Activated CD8-positive, alpha-beta memory T cell treated with anti-CD3 and anti-CD28 coated beads, Interleukin-2, amount 50 U/mL, for 24 hours (primary cell): ENCODE results near the gene SPATA24.
"Not testable (repeated sequence)": the region's sequence is repeated elsewhere in the genome, so short reads cannot be mapped to it uniquely, and the experiment has no call there.

ENCODE experiments used
- DNase-seq: peaks from one replicate; pipeline ENCODE4 v3.0.0-alpha.2; 2020; ENCODE audit errors: extremely low read depth

The SPATA24 gene

DNA sequence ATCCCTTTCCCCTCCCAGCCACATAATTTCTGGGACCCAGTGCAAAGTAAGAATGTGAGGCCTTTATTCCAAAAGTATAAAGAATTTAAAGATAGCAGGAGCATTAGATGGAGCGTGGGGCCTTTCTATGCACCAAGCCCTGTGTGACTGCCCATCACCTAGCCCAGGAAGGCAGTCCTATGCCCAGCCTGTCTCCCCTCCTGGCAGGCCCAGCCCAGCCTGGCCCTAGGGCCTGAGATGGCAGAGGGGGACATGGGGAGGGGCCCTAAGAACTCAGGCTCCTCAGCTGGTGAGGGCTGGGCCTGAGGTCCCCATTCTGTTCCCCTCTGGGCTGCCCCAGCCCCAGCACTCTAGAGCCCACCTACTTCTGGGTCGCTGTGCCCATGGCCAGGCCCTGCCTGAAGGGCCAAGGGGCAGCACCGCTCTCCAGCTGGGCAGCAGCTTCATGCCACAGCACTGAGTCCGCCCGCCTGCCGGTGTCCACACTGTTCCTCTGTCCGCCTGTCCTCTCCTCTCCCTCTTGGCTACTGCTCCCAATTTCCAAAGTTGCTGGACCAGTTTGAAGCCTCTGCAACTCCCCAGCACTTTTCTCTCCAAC is 19.8 kb downstream of the SPATA24 start:
- no peak for DNase-seq

DNA sequence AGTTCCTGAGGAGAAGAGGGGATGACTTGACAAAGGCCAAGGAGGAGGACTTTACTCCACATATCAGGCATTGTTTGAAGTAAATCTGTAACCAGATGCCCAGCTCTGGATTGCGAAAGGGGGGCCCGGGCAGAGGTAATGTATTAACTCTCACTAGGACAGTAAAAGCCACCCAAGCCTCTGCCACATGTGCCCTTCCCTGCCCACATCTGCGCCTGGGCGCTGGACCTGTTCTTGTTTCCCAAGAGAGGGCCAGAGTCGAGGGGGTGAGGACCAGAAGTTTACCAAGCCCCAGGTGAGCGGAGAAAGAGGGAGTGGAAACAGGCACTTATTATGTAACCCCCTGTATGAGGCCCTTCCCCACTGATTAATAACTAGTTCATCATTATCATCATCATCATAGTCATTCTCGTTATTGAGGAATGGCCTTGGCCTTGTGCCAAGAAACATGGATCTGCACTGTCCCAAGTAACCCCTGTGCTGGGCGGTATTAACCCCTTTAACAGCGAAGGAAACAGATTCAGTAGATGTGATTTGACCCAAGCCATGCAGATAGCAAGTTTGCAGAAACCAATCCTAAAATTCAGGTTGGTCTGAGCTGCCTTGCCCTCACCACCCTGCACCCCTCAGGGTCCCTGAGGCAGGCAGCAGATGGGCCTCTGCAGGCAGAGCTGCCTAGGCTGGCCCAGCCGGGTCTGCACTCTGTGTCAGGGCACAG is 20.5 kb downstream of the SPATA24 start, which contains the start of gene SLC23A1:
TSS of gene SLC23A1 (minus strand) at position 23 of the 718 bp plus-strand sequence. CDS start 44 bp downstream, outside the sequence.
- DNase-seq, result no peak

DNA sequence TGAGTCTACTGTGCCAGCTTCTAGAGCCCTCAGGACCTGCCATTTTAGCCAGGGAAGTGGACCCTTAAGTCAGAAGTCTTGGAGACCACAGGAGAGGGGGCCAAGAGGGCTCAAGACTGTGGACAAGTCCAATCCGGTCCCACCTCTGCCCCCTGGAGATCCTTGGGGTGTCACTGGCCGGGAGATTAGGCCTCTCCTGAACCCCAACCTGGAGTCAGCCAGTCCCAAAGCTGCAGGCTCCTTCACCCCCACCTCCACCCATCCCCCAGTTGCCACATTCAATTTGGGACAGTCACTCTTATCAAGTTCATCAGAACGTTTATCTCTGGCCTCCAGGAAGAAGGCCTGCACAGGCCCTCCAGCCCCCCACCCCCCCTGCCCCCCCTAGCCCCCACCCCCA is 21.1 kb downstream of the SPATA24 start:
- no peak for DNase-seq

GRCh38 chr5:139381837-139382761 is 21.8 kb downstream of the SPATA24 start:
- no peak for DNase-seq

GRCh38 chr5:139379626-139380449 is 24.1 kb downstream of the SPATA24 start:
- DNase-seq, result no peak

- no peak for DNase-seq
Observed at GRCh38 chr5:139378941-139379361, 24.9 kb downstream of the SPATA24 start.

DNA sequence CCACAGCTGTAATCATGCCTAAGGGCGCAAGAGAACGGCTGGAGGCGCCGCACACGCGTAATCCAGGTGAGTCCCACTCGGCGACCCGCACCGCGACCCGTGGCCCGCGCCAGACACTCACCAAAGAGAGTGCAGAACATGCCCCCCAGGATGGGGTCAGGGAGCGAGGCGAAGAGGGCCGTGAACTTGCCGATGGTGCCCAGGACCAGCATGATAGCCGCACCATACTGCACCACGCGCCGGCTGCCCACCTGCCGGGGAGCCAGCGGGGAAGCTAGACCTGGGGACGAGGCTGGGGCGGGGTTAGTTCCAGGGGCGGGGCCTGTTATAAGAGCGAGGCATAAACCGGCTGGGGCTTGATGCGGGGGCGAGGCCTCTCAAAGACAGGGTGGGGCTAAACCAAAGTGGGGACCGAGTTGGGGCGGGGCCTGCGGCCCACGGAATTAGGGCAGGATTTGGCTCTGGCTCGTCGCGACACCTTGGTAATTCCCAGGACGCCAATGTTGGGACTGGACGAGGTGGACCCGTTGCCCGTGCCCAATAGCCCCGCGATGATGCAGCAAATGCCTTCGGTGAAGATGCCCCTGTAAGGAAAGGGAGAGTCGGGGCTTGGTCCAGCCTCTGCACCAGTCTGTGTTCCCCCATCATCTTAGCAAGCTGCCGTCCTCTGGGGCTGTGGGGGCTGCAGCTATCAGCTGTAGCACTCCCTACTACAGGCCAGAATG is 25.6 kb downstream of the SPATA24 start:
- DNase-seq, result no peak

DNA sequence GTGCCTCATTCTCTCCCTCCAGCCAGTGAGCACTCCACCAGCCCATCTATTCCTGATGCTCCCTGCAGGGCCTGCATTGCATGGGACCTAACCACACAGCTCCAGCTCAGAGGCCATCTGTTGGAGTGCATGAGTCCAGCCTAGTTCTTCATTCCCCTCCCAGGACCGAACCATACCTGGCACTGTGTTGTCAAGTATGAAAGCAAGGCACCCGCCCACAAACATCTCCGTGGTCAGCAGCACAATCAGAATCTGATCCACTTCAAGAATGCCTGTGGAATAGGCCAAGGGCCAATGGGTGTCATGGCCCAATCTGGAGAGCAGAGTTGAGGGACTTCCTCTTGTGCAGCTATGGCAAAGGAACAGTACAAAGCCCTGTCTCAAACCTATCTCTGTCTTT is 26.7 kb downstream of the SPATA24 start:
- DNase-seq, result no peak

- no peak for DNase-seq
Observed at GRCh38 chr5:139376364-139376763, 27.5 kb downstream of the SPATA24 start.

- DNase-seq, result no peak
Observed at GRCh38 chr5:139374909-139375308, 29.0 kb downstream of the SPATA24 start.

GRCh38 chr5:139371482-139372435 is 32.1 kb downstream of the SPATA24 start:
- DNase-seq, result no peak

DNA sequence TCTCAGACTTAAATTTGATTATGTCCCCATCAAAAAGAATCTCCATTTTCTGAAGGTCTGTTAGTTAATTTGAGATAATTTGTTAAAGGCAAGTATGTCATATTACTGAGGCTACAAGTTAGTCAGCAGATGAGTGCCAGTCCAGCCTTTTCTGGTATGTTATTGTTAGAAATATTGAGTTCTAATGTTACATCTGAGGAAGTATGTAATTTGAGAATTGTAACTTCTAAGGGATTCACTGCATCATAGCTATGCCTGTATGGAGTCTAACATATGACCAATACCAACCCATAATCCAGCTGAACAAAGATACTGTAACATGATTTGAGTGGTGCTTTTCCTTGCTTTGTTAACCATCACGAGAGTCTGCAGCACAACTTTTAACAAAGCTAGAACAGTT is 34.7 kb downstream of the SPATA24 start:
- DNase-seq, result no peak

- no peak for DNase-seq
Observed at GRCh38 chr5:139368613-139369012, 35.3 kb downstream of the SPATA24 start.

DNA sequence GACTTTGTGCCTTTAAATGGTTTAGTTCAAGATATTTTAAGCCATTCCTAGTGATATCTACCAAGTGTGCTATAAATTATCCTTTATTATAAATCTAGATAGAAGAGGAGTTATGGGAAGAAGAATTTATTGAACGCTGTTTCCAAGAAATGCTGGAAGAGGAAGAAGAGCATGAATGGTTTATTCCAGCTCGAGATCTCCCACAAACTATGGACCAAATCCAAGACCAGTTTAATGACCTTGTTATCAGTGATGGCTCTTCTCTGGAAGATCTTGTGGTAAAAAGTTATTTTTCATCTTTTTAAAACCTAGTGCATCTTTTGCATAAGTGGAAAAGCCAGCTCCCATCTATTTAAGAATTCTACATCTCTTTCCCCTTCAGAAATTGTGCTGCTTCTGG is 39.4 kb downstream of the SPATA24 start:
- no peak for DNase-seq

DNA sequence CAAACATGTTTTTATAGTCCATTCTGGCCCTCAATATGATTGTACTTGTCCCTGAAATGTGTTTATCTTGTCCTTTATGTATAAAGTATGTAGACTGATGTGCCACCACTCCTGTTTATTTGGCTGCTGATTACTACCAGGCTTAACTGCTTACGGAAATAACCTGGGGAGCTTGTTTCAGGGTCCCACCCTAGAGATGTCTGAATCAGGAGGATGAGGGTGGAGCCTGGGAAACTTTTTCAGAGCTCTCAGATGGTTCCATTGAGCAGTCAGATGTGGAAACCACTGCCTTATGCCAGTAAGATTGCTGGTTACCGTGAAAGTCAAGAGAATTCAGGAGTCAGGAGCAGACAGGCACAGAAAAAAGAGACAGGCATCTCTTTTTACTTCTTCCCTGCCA is 40.0 kb downstream of the SPATA24 start:
- DNase-seq, result no peak

- DNase-seq, result no peak
Observed at GRCh38 chr5:139361835-139362429, 42.0 kb downstream of the SPATA24 start.

DNA sequence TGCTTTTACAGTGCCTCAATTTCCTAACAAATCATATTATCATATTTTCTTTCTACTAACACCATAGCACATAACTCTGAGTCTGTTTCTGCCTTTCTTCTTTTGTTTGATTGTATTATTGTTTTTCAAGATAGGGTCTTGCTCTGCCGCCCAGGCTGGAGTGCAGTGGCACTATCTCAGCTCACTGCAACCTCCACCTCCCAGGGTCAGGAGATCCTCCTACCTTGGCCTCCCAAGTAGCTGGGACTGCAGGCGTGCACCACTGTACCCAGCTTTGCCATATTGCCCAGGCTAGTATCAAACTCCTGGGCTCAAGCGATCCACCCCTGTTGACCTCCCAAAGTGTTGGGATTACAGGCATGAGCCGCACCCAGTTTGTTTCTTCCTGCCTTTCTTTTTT is 43.5 kb downstream of the SPATA24 start:
- no peak for DNase-seq

- DNase-seq, result no peak
Observed at GRCh38 chr5:139358064-139358463, 45.8 kb downstream of the SPATA24 start.

GRCh38 chr5:139355900-139356299 is 48.0 kb downstream of the SPATA24 start:
- DNase-seq, result not testable (repeated sequence)
